Measurements from ENCODE around the gene VPS8. TPM values are rescaled to one million over a fixed set of nuclear protein-coding genes. Genes with fewer than 3 reads are reported as not detected.
"Not testable (repeated sequence)": the region's sequence is repeated elsewhere in the genome, so short reads cannot be mapped to it uniquely, and the experiment has no call there.

The VPS8 gene
- polyA plus RNA-seq, 1 donor = 59.4 TPM

- DNase-seq = no peak
Observed at GRCh38 chr3:184914628-184915027, 102.7 kb downstream of the VPS8 start.

GRCh38 chr3:184918750-184919149 lies 106.8 kb downstream of the VPS8 start:
- no peak for DNase-seq

- DNase-seq = no peak
Observed at GRCh38 chr3:184919651-184920050, 107.7 kb downstream of the VPS8 start.

- DNase-seq = no peak
Observed at GRCh38 chr3:184924547-184924946, 112.6 kb downstream of the VPS8 start.

GRCh38 chr3:184927796-184928315 lies 115.9 kb downstream of the VPS8 start:
- DNase-seq = no peak

GRCh38 chr3:184932777-184933176 lies 120.8 kb downstream of the VPS8 start:
- no peak for DNase-seq

- DNase-seq = no peak
Observed at GRCh38 chr3:184937611-184938010, 125.6 kb downstream of the VPS8 start.

GRCh38 chr3:184941408-184941807 lies 129.4 kb downstream of the VPS8 start:
- DNase-seq = no peak

- no peak for DNase-seq
Observed at GRCh38 chr3:184942735-184943134, 130.8 kb downstream of the VPS8 start.

GRCh38 chr3:184944241-184944640 lies 132.3 kb downstream of the VPS8 start:
- DNase-seq = no peak

GRCh38 chr3:184945886-184946625 lies 134.1 kb downstream of the VPS8 start:
- no peak for DNase-seq

- DNase-seq = no peak
Observed at GRCh38 chr3:184946917-184947316, 135.0 kb downstream of the VPS8 start.

GRCh38 chr3:184949251-184949965 lies 137.4 kb downstream of the VPS8 start:
- DNase-seq = peak; percentile 31

- DNase-seq = not testable (repeated sequence)
Observed at GRCh38 chr3:184950816-184951215, 138.8 kb downstream of the VPS8 start.

GRCh38 chr3:184952671-184953070 lies 140.7 kb downstream of the VPS8 start:
- DNase-seq = no peak

- DNase-seq = no peak
Observed at GRCh38 chr3:184953401-184953800, 141.4 kb downstream of the VPS8 start.

- no peak for DNase-seq
Observed at GRCh38 chr3:184954251-184954650, 142.3 kb downstream of the VPS8 start.

- not testable (repeated sequence) for DNase-seq
Observed at GRCh38 chr3:184954851-184955250, 142.9 kb downstream of the VPS8 start.

GRCh38 chr3:184965639-184966430 lies 153.9 kb downstream of the VPS8 start:
- DNase-seq = no peak

- DNase-seq = no peak
Observed at GRCh38 chr3:184968115-184968514, 156.1 kb downstream of the VPS8 start.

- no peak for DNase-seq
Observed at GRCh38 chr3:184970186-184970585, 158.2 kb downstream of the VPS8 start.

GRCh38 chr3:184977796-184978195 lies 165.8 kb downstream of the VPS8 start:
- DNase-seq = no peak

GRCh38 chr3:184981071-184981470 lies 169.1 kb downstream of the VPS8 start:
- no peak for DNase-seq
